ENCODE results near the gene BAAT. TPM values are rescaled to one million over a fixed set of nuclear protein-coding genes. Genes with fewer than 3 reads are reported as not detected.

BAAT gene
- total RNA-seq, 4 donors from 2014 or later: not detected

- no peak overlapping the region for H3K4me3 ChIP-seq (ENCODE audit: low read depth, poor library complexity, severe bottlenecking)
- TF ChIP-seq POLR2A (IDR thresholded peaks at IDR 0.05) (no peak), CTCF (IDR thresholded peaks at IDR 0.05) (no peak)
- no peak for DNase-seq (ENCODE audit: low spot score in 2 of 2)
- WGBS, 2 donors: 87 to 88% methylated on average over 2 of the region's 2 CpGs
- intact Hi-C loops (cut with DNase I; ENCODE audit: low total_unique reads): no loop called here
Measured at GRCh38 chr9:101381833-101382342, 2.9 kb downstream of the BAAT start.

- TF ChIP-seq CTCF (IDR thresholded peaks at IDR 0.05): no peak
- no peak for TF ChIP-seq POLR2A (IDR thresholded peaks at IDR 0.05)
- 89% methylated on average over 3 of the region's 3 CpGs for WGBS, 2 donors
- no peak for DNase-seq (ENCODE audit: low spot score in 2 of 2)
- intact Hi-C loops (cut with DNase I; ENCODE audit: low total_unique reads): no loop called here
- H3K4me3 ChIP-seq (ENCODE audit: low read depth, poor library complexity, severe bottlenecking): no peak overlapping the region
Measured at GRCh38 chr9:101381118-101381517, 3.7 kb downstream of the BAAT start.

GRCh38 chr9:101380295-101380694 lies 4.5 kb downstream of the BAAT start:
- no peak for DNase-seq (ENCODE audit: low spot score in 2 of 2)
- H3K4me3 ChIP-seq (ENCODE audit: low read depth, poor library complexity, severe bottlenecking): no peak overlapping the region
- intact Hi-C loops (cut with DNase I; ENCODE audit: low total_unique reads): no loop called here
- no peak for TF ChIP-seq POLR2A (IDR thresholded peaks at IDR 0.05)
- no peak for TF ChIP-seq CTCF (IDR thresholded peaks at IDR 0.05)

- H3K4me3 ChIP-seq (ENCODE audit: low read depth, poor library complexity, severe bottlenecking): no peak overlapping the region
- DNase-seq (ENCODE audit: low spot score in 2 of 2): no peak
- 51 to 57% methylated on average over 6 of the region's 6 CpGs for WGBS, 2 donors
- intact Hi-C loops (cut with DNase I; ENCODE audit: low total_unique reads): no loop called here
- no peak for TF ChIP-seq CTCF (IDR thresholded peaks at IDR 0.05)
Measured at GRCh38 chr9:101376111-101376848, 8.5 kb downstream of the BAAT start.

GRCh38 chr9:101375546-101375945 lies 9.3 kb downstream of the BAAT start:
- no peak overlapping the region for H3K4me3 ChIP-seq (ENCODE audit: low read depth, poor library complexity, severe bottlenecking)
- intact Hi-C loops (cut with DNase I; ENCODE audit: low total_unique reads): no loop called here
- 88 to 89% methylated on average over 12 of the region's 12 CpGs for WGBS, 2 donors
- no peak for DNase-seq (ENCODE audit: low spot score in 2 of 2)
- no peak for TF ChIP-seq POLR2A (IDR thresholded peaks at IDR 0.05)
- TF ChIP-seq CTCF (IDR thresholded peaks at IDR 0.05): no peak
